HepG2 (cell line): Measurements from ENCODE around the gene SPI1. TPM values are rescaled to one million over a fixed set of nuclear protein-coding genes. Genes with fewer than 3 reads are reported as not detected.

ENCODE experiments used
- ATAC-seq: fragments of 200-7000 bp; cut with Tn5 transposase; 3 replicates; pipeline ENCODE4 v1.9.1; 2020; ENCODE audit warnings: mild to moderate bottlenecking, moderate library complexity
- BruUV-seq: library from RNA; stranded (reverse); fragments of 400-500 nt; replicated peaks from 2 replicates; lab custom pipeline; 2021; lab: Mats Ljungman, UMichigan
- CTCF ChIA-PET: fragments of 300-600 bp; formaldehyde crosslinking; extraction: SDS; loops from one replicate; lab custom pipeline; 2021; ENCODE audit warnings: low total read pairs, inconsistent platforms, low intra/inter-chr PET ratio; lab: Yijun Ruan, JAX
- POLR2A ChIA-PET: fragments of 350-600 bp; sonication (Branson Sonifier 250); formaldehyde crosslinking; loops from one replicate; lab custom pipeline; 2020; ENCODE audit warnings: antibody characterized with exemption, inconsistent platforms; lab: Yijun Ruan, JAX
- DNase-seq: peaks from one replicate; pipeline ENCODE4 v3.0.0-alpha.2; 2015; ENCODE audit warnings: low spot score
- FAIRE-seq: peaks from 3 replicates; lab custom pipeline; 2011; peaks lifted over from hg19 to GRCh38; lab: Jason Lieb, UNC
- H2AFZ ChIP-seq: one replicate; pipeline ENCODE4 v1.6.1; 2011; ENCODE audit warnings: low read length, inconsistent platforms
- H3K27ac ChIP-seq: fragments of 300-600 bp; 3 replicates; pipeline ENCODE4 v1.8.0; 2011; ENCODE audit warnings: mixed run types, mild to moderate bottlenecking, mixed read lengths, low read length, inconsistent platforms; ENCODE audit not compliant: insufficient read depth; ENCODE audit errors: extremely low read length
- H3K27me3 ChIP-seq, 2 experiments: fragments of 200-600 bp in 1 of 2; 2 replicates in 1 of 2; 3 replicates in 1 of 2; pipeline versions ENCODE4 v1.6.0 to v1.8.0; 2011; ENCODE audit warnings: low read length in 2 of 2, mild to moderate bottlenecking in 2 of 2, moderate library complexity in 2 of 2, inconsistent platforms in 1 of 2; ENCODE audit not compliant: insufficient read depth in 2 of 2, control insufficient read depth in 1 of 2
- H3K36me3 ChIP-seq, 2 experiments: fragments of 200-600 bp in 1 of 2; replicated peaks in 1 of 2; 2 replicates in 1 of 2; 3 replicates in 1 of 2; pipeline versions ENCODE4 v1.5.1 to v1.8.0; 2011; ENCODE audit warnings: low read length in 2 of 2, inconsistent platforms in 1 of 2; ENCODE audit not compliant: insufficient read depth in 2 of 2, control insufficient read depth in 1 of 2
- H3K4me1 ChIP-seq: 2 replicates; pipeline ENCODE4 v1.5.1; 2012; ENCODE audit warnings: low read length, inconsistent platforms; ENCODE audit not compliant: insufficient read depth
- H3K4me2 ChIP-seq: 2 replicates; pipeline ENCODE4 v1.6.0; 2011; ENCODE audit warnings: low read depth, low read length, inconsistent platforms
- H3K4me3 ChIP-seq, 3 experiments: fragments of 200-600 bp in 1 of 3; sonication (generic), shearing (Covaris generic) in 1 of 3; replicated peaks in 1 of 3; 2 replicates each; pipeline ENCODE4 v1.5.1; 2011 to 2016; ENCODE audit warnings: low read length in 3 of 3, inconsistent platforms in 2 of 3, low read depth in 2 of 3, mild to moderate bottlenecking in 2 of 3, control low read depth in 1 of 3, mixed read lengths in 1 of 3; ENCODE audit not compliant: insufficient read depth in 1 of 3
- H3K79me2 ChIP-seq: one replicate; pipeline ENCODE4 v1.6.1; 2011; ENCODE audit warnings: low read length, inconsistent platforms; ENCODE audit not compliant: insufficient read depth
- H3K9ac ChIP-seq: 2 replicates; pipeline ENCODE4 v1.6.0; 2011; ENCODE audit warnings: mild to moderate bottlenecking, low read depth, low read length, inconsistent platforms; ENCODE audit not compliant: insufficient read depth
- H3K9me3 ChIP-seq: 2 replicates; pipeline ENCODE4 v1.5.1; 2012; ENCODE audit warnings: mild to moderate bottlenecking, low read length
- H4K20me1 ChIP-seq: 2 replicates; pipeline ENCODE4 v1.6.0; 2011; ENCODE audit warnings: inconsistent platforms, mild to moderate bottlenecking, low read length, moderate library complexity; ENCODE audit not compliant: insufficient read depth
- KLF16 ChIP-seq, 2 experiments: sonication (generic) in 1 of 2; formaldehyde crosslinking in 1 of 2; IDR thresholded peaks; 2 replicates each; pipeline versions ENCODE4 v1.6.1 to v1.8.0; 2016 to 2023; ENCODE audit warnings: missing genetic modification reagents in 2 of 2, missing compliant biosample characterization in 1 of 2
- RCOR2 ChIP-seq: IDR thresholded peaks from 2 replicates; pipeline ENCODE4 v1.6.1; 2016; ENCODE audit warnings: missing biosample characterization, missing genetic modification reagents
- RELA ChIP-seq: sonication (generic); formaldehyde crosslinking; IDR thresholded peaks from 2 replicates; pipeline ENCODE4 v1.4.0; 2020; ENCODE audit warnings: missing genetic modification reagents
- ZC3H13 ChIP-seq: sonication (generic); formaldehyde crosslinking; IDR thresholded peaks from 2 replicates; pipeline ENCODE4 v1.8.1; 2023; ENCODE audit warnings: mild to moderate bottlenecking, missing genetic modification reagents, moderate library complexity
- ZNF121 ChIP-seq: sonication (generic); formaldehyde crosslinking; IDR thresholded peaks from 2 replicates; pipeline ENCODE4 v1.5.0; 2020; ENCODE audit warnings: mild to moderate bottlenecking, missing genetic modification reagents
- ZNF264 ChIP-seq: sonication (generic); formaldehyde crosslinking; IDR thresholded peaks from 2 replicates; pipeline ENCODE4 v1.4.0; 2020; ENCODE audit warnings: missing genetic modification reagents
- ZNF547 ChIP-seq: sonication (generic); formaldehyde crosslinking; IDR thresholded peaks from 2 replicates; pipeline ENCODE4 v1.5.1; 2020; ENCODE audit warnings: mild to moderate bottlenecking, missing genetic modification reagents
- ZNF761 ChIP-seq: sonication (generic); formaldehyde crosslinking; conservative IDR thresholded peaks from 2 replicates; pipeline ENCODE4 v1.4.0; 2020; ENCODE audit warnings: mild to moderate bottlenecking, missing genetic modification reagents
- WGBS: methylation state at CpG from one replicate; pipeline ENCODE4 v1.1.6; 2017; ENCODE audit warnings: low lambda C conversion rate; 5-methylcytosine and 5-hydroxymethylcytosine counted together
- in situ Hi-C: cut with HindIII; loops from 2 replicates; pipeline ENCODE4 v1.10.0; 2017; ENCODE audit warnings: low pct_unique_long_range_greater_than_20kb; ENCODE audit not compliant: extremely low pct_ligation_motif_present
- intact Hi-C: fragments of 100-400 bp; cut with micrococcal nuclease; formaldehyde crosslinking; loops from one replicate; pipeline ENCODE4 v1.10.0; 2022; ENCODE audit not compliant: unreplicated experiment
- polyA plus RNA-seq, 8 experiments: library from polyadenylated mRNA; depleted of rRNA in 3 of 8; stranded (reverse) in 7 of 8; unstranded in 1 of 8; fragments of >200 nt; fragmentation: Illumina TruSeq in 4 of 8; extraction: Trizol in 4 of 8; gene quantifications; 2 replicates each; pipeline versions ENCODE4 v1.2.1 to v1.2.3, GENCODE V29; 2011 to 2016; ENCODE audit warnings: low read depth in 4 of 8, missing spikeins in 1 of 8, mixed read lengths in 1 of 8; ENCODE audit not compliant: insufficient read depth in 1 of 8
- total RNA-seq, 5 experiments: library from RNA; depleted of rRNA; stranded (reverse); fragments of >200 nt; fragmentation: Illumina TruSeq; extraction: Trizol; gene quantifications; 2 replicates each; pipeline ENCODE4 v1.2.3, GENCODE V29; 2016; ENCODE audit warnings: low read depth in 1 of 5

The SPI1 gene
- total and polyA plus RNA-seq, 2 of the 13 experiments (the other 11 are each of a cell fraction or from before 2014, with no cell fraction given) = not detected

DNA sequence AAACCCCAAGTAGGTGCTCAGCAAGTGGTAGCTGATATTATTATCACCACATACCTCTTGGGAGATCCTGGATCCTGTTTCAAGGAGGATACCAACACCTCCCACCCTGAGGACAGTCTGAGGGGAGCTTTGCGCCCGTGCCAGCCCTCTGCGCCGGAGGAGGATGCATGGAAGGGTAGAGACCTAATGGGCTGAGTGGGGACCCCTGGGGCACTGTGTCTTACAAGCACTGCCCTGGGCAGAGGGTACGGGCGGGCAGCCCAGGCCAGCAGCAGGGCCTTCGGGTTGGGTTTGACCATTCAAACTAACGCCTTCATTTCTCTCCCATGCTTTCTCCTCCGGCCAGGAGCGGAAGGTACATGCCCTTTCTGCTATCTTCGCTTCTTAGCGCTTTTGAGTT, 52.1 kb downstream of the SPI1 start:
- no peak overlapping the region for H3K4me2 ChIP-seq
- H3K9ac ChIP-seq = no peak overlapping the region
- POLR2A ChIA-PET = no interaction called here
- H3K27me3 ChIP-seq = no peaks in the 10 kb centered on the region
- WGBS = 99% methylated on average over 8 of the region's 12 CpGs
- no TSS peak for BruUV-seq
- no peak for TF ChIP-seq RELA (CRISPR knock-in tag)
- no peak overlapping the region for H2AFZ ChIP-seq
- no peaks in the 10 kb centered on the region for H3K79me2 ChIP-seq
- no peak for ATAC-seq
- H3K4me1 ChIP-seq = no peaks in the 10 kb centered on the region
- intact Hi-C loops (no loop called here), in situ Hi-C loops (no loop called here)
- no peak for FAIRE-seq
- H3K27ac ChIP-seq = no peak overlapping the region
- no peak for DNase-seq
- H3K36me3 ChIP-seq = peaks cover 13 to 53% of the 10 kb centered on the region in 2 experiments
- no peaks in the 10 kb centered on the region for H4K20me1 ChIP-seq
- CTCF ChIA-PET = no interaction called here
- no peaks in the 10 kb centered on the region for H3K9me3 ChIP-seq
- H3K4me3 ChIP-seq = no peak overlapping the region

DNA sequence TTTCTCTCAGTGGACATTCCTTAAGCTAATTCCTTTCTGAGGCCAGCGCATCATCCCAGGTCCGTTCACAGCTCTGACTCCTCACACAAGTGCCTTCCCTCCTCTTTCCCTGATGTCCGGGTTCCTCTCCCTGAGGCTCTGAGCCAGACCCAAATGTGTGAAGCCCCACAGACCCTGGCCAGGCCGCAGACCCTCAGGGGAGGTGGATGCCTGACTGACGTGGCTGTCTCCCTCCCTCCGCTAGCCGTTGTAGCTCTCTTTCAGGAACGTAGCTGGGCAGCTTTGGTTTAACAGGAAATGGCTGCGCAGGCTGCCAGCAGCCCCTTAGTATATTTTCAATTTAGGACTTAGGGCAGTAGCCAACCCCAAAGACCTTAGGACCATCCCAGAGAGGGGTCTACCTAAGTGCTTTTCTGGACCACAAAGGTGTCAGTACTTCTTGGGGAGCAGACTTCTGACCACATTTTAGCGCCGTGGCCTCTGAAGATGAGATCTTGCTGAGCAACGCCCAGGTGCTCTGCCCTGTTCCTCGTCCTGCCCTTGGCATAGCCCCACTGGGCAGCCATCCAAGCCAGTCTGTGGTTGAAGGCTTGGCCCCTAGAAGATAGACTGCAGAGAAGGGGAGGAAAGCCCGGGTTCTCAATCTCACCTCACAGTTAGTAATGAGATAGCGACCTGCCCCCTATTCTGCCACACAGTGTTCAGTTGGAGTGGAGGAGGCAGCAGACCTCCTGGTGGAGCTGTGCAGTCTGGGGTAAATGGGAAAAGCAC, 52.9 kb downstream of the SPI1 start:
- Histone ChIP-seq H3K27ac (no peak overlapping the region), H3K4me2 (no peak overlapping the region), H3K79me2 (no peaks in the 10 kb centered on the region), H3K27me3 (no peaks in the 10 kb centered on the region), H2AFZ (no peak overlapping the region), H3K36me3 (peaks cover 13 to 51% of the 10 kb centered on the region in 2 experiments), H3K4me1 (no peaks in the 10 kb centered on the region), H3K9me3 (no peaks in the 10 kb centered on the region), H3K9ac (no peak overlapping the region), H3K4me3 (no peak overlapping the region), H4K20me1 (no peaks in the 10 kb centered on the region)
- ATAC-seq = no peak
- CTCF ChIA-PET = no interaction called here
- in situ Hi-C loops = no loop called here
- over 99% methylated on average over 12 of the region's 15 CpGs for WGBS
- POLR2A ChIA-PET = no interaction called here
- BruUV-seq = no TSS peak
- TF ChIP-seq ZC3H13 (CRISPR knock-in tag) (no peak), ZNF121 (CRISPR knock-in tag) (no peak), ZNF264 (CRISPR knock-in tag) (no peak), KLF16 (CRISPR knock-in tag; IDR thresholded peaks at IDR 0.05) (no peak), ZNF547 (CRISPR knock-in tag) (no peak), ZNF761 (CRISPR knock-in tag) (no peak), RCOR2 (no peak)
- intact Hi-C loops = no loop called here
- DNase-seq = no peak
- FAIRE-seq = no peak
